HFF-Myc (cell line): ENCODE results near the gene MAML1.
A peak's percentile ranks its signal among the peaks of the same experiment; 100 is the strongest.

Source experiments
- DNase-seq: peaks from one replicate; pipeline ENCODE4 v3.0.0-alpha.2; 2011; ENCODE audit warnings: low read depth; ENCODE audit errors: extremely low read depth
- H3K4me3 ChIP-seq: replicated peaks from 2 replicates; pipeline ENCODE4 v1.5.1; 2011; ENCODE audit warnings: low read depth, mild to moderate bottlenecking, control low read depth, low read length
- CTCF ChIP-seq: IDR thresholded peaks from 2 replicates; pipeline ENCODE4 v1.5.1; 2012; ENCODE audit warnings: mild to moderate bottlenecking, low read depth, low read length, control low read depth; ENCODE audit errors: missing control alignments

MAML1 gene

DNA sequence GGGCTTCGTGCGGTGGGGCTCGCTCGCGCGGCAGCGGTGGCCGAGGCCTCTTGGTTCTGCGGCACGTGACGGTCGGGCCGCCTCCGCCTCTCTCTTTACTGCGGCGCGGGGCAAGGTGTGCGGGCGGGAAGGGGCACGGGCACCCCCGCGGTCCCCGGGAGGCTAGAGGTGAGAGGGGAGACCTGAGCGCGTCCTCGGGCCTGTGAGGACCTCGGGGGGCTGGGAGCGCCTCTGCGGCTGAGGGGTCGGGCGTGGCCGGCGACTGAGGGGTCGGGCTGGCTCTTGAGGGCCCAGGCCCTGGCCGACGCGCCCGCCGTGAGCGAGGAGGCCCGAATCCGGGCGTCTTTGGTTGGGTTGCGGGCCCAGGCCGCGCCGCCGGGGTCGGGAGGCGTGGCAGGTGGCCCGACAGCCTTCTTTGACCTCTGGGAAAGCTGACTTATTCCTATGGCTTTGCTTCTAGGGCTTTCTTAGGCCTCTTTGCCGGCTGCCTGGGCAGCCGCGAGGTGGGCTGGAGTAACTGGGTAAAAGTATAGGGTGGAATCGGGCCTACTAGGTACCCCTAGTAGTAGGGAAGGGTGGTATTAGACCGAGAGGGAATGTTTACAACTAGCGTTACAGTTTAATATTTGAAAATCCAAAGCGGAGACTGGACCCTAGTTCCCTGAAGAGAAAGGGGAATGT is 33.5 kb upstream of the MAML1 start, which contains the start of gene CANX:
CANX (plus strand) TSS at position 33 of the 681 bp plus-strand sequence. CDS start 6,715 bp downstream, outside the sequence.
- TF ChIP-seq CTCF = no peak
- no peak for DNase-seq
- H3K4me3 ChIP-seq = peak within 1 kb of the TSS; percentile 83

- no peak for DNase-seq
- TF ChIP-seq CTCF = no peak
Measured at GRCh38 chr5:179699616-179700237, 32.9 kb upstream of the MAML1 start.

DNA sequence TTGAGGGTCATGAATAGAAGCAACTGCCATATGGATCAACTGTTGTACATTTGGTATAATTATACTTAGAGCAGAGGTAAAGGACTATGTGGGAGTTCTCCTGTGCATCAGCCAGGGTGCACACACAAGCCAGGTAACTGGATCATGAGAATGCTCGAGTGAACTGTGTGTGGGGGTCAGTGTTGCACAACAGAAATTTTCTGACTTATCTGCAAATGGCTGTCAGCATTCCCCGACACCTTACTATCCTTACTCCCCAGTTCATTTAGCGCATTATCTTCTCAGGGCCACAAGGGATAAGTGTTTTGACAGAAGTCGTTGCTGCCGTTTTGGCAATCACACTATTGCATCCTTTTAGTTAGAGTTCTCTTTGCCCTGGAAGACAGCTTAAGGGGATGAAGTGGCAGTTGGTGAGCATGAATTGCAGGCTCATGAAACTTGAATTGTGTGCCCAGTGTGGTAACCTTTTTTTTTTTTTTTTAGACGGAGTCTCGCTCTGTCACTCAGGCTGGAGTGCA is 32.2 kb upstream of the MAML1 start:
- peak overlapping the region; percentile 83 for H3K4me3 ChIP-seq
- TF ChIP-seq CTCF = no peak
- DNase-seq = no peak

More at GRCh38 chr5:179699616-179700237, 32.9 kb upstream of the MAML1 start:
- peak overlapping the region; percentile 83 for H3K4me3 ChIP-seq

DNA sequence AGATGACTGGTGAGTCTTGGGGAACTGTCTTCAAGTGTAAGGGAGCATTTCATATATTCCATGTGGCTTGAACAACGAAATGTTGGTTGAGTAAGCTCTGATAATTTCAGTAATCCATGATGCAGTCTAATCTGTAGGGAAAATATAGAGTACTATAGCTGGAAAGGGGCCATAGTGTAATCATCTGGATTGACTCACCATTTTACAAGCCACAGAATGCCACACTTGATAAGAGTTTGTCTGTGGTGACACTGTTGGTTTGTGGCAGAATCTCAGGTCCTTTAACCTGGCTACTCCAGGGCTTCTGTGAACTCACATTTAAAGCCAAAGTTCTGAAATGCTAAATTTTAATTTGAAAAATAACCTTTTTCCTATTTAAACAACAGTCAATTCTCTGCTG is 16.3 kb upstream of the MAML1 start:
- DNase-seq = no peak
- H3K4me3 ChIP-seq = no peak overlapping the region
- TF ChIP-seq CTCF = no peak

- no peak overlapping the region for H3K4me3 ChIP-seq
- no peak for DNase-seq
- TF ChIP-seq CTCF = no peak
Measured at GRCh38 chr5:179720222-179720621, 12.4 kb upstream of the MAML1 start.

GRCh38 chr5:179724163-179724562 is 8.5 kb upstream of the MAML1 start:
- H3K4me3 ChIP-seq = no peak overlapping the region
- DNase-seq = no peak
- no peak for TF ChIP-seq CTCF
